KOPT-K1 (cell line): ENCODE data around the gene AZGP1.
"Not testable (repeated sequence)": the region's sequence is repeated elsewhere in the genome, so short reads cannot be mapped to it uniquely, and the experiment has no call there.

Experiments
- H3K27ac ChIP-seq: fragments of 200-600 bp; sonication (generic); 2 replicates; pipeline ENCODE4 v1.5.1; 2016; ENCODE audit warnings: antibody characterized with exemption, mild to moderate bottlenecking, low read depth, low read length; ENCODE audit not compliant: poor library complexity, severe bottlenecking
- H3K36me3 ChIP-seq: fragments of 200-600 bp; sonication (generic); 2 replicates; pipeline ENCODE4 v1.5.1; 2017; ENCODE audit warnings: antibody characterized with exemption, mild to moderate bottlenecking, low read length, moderate library complexity; ENCODE audit not compliant: insufficient read depth
- H3K9me3 ChIP-seq: fragments of 200-600 bp; sonication (generic); 2 replicates; pipeline ENCODE4 v1.5.1; 2017; ENCODE audit warnings: antibody characterized with exemption, low read length, mild to moderate bottlenecking; ENCODE audit not compliant: insufficient read depth, poor library complexity, severe bottlenecking

The AZGP1 gene

GRCh38 chr7:100009952-100010351 lies 34.1 kb upstream of the AZGP1 start:
- H3K9me3 ChIP-seq, H3K36me3 ChIP-seq, H3K27ac ChIP-seq: not testable (repeated sequence)

- H3K9me3 ChIP-seq, result no peaks in the 10 kb centered on the region
- H3K36me3 ChIP-seq, result no peaks in the 10 kb centered on the region
- H3K27ac ChIP-seq, result no peak overlapping the region
These were observed 32.7 kb upstream of the AZGP1 start for GRCh38 chr7:100008525-100008924.

- Histone ChIP-seq H3K36me3 (no peaks in the 10 kb centered on the region), H3K9me3 (no peaks in the 10 kb centered on the region), H3K27ac (no peak overlapping the region)
These were observed 32.1 kb upstream of the AZGP1 start for GRCh38 chr7:100007887-100008286.

- Histone ChIP-seq H3K36me3 (no peaks in the 10 kb centered on the region), H3K27ac (no peak overlapping the region), H3K9me3 (no peaks in the 10 kb centered on the region)
These were observed 28.2 kb upstream of the AZGP1 start for GRCh38 chr7:100003711-100004661.

- H3K27ac ChIP-seq, result no peak overlapping the region
- no peaks in the 10 kb centered on the region for H3K9me3 ChIP-seq
- no peaks in the 10 kb centered on the region for H3K36me3 ChIP-seq
These were observed 24.4 kb upstream of the AZGP1 start for GRCh38 chr7:100000239-100000638.

- H3K9me3 ChIP-seq, result no peaks in the 10 kb centered on the region
- H3K27ac ChIP-seq, result peak overlapping the region; percentile 64
- H3K36me3 ChIP-seq, result no peaks in the 10 kb centered on the region
These were observed 21.8 kb upstream of the AZGP1 start for GRCh38 chr7:99997545-99998137.

GRCh38 chr7:99996755-99997544 lies 21.1 kb upstream of the AZGP1 start:
- Histone ChIP-seq H3K36me3 (no peaks in the 10 kb centered on the region), H3K9me3 (no peaks in the 10 kb centered on the region), H3K27ac (peak overlapping the region; percentile 64)

GRCh38 chr7:99994819-99995218 lies 19.0 kb upstream of the AZGP1 start:
- H3K9me3 ChIP-seq, result no peaks in the 10 kb centered on the region
- no peak overlapping the region for H3K27ac ChIP-seq
- H3K36me3 ChIP-seq, result no peaks in the 10 kb centered on the region

GRCh38 chr7:99992330-99993038 lies 16.7 kb upstream of the AZGP1 start:
- Histone ChIP-seq H3K9me3 (no peaks in the 10 kb centered on the region), H3K27ac (no peak overlapping the region), H3K36me3 (no peaks in the 10 kb centered on the region)

GRCh38 chr7:99991543-99991942 lies 15.7 kb upstream of the AZGP1 start:
- H3K27ac ChIP-seq, H3K36me3 ChIP-seq: not testable (repeated sequence)

GRCh38 chr7:99990460-99990852 lies 14.6 kb upstream of the AZGP1 start:
- Histone ChIP-seq H3K36me3 (no peaks in the 10 kb centered on the region), H3K27ac (no peak overlapping the region)

More at GRCh38 chr7:99991543-99991942, 15.7 kb upstream of the AZGP1 start:
- H3K9me3 ChIP-seq, result not testable (repeated sequence)

GRCh38 chr7:99987846-99988245 lies 12.0 kb upstream of the AZGP1 start:
- Histone ChIP-seq H3K27ac (no peak overlapping the region), H3K9me3 (no peaks in the 10 kb centered on the region), H3K36me3 (no peaks in the 10 kb centered on the region)

More at GRCh38 chr7:99990460-99990852, 14.6 kb upstream of the AZGP1 start:
- H3K9me3 ChIP-seq, result no peaks in the 10 kb centered on the region

- H3K9me3 ChIP-seq, H3K27ac ChIP-seq, H3K36me3 ChIP-seq: not testable (repeated sequence)
These were observed 11.5 kb upstream of the AZGP1 start for GRCh38 chr7:99987306-99987705.

- H3K9me3 ChIP-seq, result no peaks in the 10 kb centered on the region
- H3K36me3 ChIP-seq, result no peaks in the 10 kb centered on the region
- no peak overlapping the region for H3K27ac ChIP-seq
These were observed 8.8 kb upstream of the AZGP1 start for GRCh38 chr7:99984593-99984992.

- H3K27ac ChIP-seq, H3K36me3 ChIP-seq: not testable (repeated sequence)
These were observed 5.2 kb upstream of the AZGP1 start for GRCh38 chr7:99981066-99981465.

More at GRCh38 chr7:99981066-99981465, 5.2 kb upstream of the AZGP1 start:
- H3K9me3 ChIP-seq, result not testable (repeated sequence)
